Loucy (cell line): ENCODE data around the gene COA4.

Experiments
- EZH2phosphoT487 ChIP-seq: fragments of 200-600 bp; IDR thresholded peaks from 2 replicates; pipeline ENCODE4 v1.6.1; 2018; ENCODE audit warnings: antibody characterized with exemption, mild to moderate bottlenecking, moderate library complexity, borderline replicate concordance
- TF ChIP-seq, protein P1 (sequence below): fragments of 200-600 bp; sonication (generic); conservative IDR thresholded peaks from 2 replicates; pipeline ENCODE4 v1.5.1; 2014; ENCODE audit warnings: mild to moderate bottlenecking, antibody characterized with exemption, low read length

DNA sequence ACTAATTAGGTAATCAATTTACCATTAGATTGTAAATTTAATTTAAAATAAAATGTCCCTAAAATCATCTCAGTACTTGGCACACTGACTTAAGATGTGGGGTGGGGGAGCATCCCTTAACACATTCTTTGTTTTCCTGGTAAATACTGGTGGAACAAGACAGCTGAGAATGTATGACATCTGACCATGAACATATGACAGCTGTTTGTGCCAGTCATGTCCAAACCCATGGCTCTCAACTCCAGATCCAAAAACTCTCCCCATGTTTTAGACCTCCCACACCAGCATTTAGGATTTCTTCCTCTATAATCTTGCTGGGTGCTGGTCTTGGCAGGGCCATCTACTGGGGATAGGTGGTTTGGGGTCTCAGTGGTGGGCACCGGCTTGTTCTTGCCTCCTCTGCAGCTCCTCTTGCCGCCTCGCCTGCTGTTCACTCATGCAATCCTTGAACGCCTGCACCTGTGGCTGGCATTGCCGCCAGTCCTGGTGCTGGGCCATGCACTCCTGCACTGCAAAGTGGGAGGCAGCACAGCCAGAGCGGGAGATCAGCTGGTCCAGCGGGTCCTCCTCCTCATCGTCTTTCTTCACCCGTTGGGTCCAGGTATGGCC, 3.8 kb downstream of the COA4 start:
- TF ChIP-seq, protein P1, sequence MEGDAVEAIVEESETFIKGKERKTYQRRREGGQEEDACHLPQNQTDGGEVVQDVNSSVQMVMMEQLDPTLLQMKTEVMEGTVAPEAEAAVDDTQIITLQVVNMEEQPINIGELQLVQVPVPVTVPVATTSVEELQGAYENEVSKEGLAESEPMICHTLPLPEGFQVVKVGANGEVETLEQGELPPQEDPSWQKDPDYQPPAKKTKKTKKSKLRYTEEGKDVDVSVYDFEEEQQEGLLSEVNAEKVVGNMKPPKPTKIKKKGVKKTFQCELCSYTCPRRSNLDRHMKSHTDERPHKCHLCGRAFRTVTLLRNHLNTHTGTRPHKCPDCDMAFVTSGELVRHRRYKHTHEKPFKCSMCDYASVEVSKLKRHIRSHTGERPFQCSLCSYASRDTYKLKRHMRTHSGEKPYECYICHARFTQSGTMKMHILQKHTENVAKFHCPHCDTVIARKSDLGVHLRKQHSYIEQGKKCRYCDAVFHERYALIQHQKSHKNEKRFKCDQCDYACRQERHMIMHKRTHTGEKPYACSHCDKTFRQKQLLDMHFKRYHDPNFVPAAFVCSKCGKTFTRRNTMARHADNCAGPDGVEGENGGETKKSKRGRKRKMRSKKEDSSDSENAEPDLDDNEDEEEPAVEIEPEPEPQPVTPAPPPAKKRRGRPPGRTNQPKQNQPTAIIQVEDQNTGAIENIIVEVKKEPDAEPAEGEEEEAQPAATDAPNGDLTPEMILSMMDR: no peak
- TF ChIP-seq EZH2phosphoT487: no peak
